CD4-positive, alpha-beta T cell treated with Interleukin-21 for 1 hour (primary cell): Measurements from ENCODE around the gene PITRM1.
A peak's percentile ranks its signal among the peaks of the same experiment; 100 is the strongest.

Experiments
- DNase-seq: peaks from one replicate; pipeline ENCODE4 v3.0.0-alpha.2; 2020

The PITRM1 gene

DNA sequence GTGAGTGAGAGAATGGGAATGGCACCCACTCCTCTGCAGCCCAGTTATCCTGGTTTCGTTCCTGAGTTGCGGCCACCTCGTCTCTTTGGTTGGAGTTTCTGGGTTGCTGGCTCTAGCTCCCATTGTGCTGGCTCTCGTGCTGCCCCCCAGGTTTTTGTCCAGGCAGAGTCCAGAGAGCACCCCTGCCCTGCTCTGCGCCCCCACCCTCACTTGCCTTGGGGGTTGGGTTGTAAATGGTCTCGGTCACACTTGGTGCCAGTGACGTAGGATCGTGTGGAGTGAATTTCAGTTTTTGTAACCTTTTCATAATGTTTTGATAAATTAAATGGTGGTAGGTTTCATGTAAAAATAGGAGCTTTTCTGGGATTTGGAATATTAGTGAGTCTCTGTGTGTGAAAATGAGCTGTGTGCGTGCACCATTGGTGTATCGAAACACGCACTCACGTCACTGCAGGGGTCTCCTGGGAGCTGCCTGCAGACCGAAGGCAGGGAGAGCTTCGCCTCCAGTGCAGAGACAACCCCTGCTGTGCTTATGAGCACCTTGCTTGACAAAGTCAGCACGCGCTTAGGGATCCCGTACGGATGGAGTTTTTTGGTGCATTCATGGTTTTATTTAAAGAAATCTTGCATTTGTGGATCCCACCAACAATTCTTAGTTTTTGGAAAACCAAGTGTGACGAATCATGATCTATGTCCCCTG is 72.3 kb downstream of the PITRM1 start:
- DNase-seq, result no peak

DNA sequence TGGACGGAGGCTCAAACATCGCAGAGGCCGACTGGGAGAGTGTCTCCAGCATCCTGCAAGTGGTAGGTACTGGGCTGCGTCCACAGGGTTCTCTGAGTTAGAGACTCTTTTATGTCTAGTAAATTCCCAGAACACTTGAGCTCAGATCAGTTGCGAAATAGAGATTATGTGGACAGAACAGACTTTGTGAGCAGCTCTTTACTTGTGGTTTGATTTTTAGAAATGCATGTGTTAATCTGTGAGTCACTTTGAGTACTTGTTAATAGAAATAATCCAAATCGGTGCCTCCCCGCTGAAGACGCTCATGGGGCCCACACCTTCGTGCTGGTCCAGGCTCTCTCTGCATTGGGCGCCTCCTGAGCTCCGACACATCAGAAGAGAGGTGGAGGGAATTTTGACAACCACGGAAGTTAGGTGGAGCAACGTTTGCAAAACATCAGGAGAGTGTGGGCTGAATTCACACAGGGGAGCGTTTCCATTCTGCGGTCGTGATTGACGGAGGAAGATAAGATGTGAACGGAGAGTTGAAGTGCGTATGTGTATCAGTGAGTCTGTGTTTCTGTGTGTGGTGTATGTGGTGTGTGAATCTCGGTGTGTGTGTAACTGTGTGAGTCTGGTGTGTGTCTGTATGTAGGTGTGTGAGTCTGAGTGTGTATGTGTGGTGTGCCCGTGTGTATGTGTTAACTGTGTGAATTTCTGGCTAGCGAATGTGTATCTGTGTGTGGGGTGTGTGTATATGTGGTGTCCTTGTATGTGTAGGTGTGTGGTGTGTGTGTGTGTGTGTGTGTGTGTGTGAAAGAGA is 73.1 kb downstream of the PITRM1 start:
- DNase-seq, result no peak

DNA sequence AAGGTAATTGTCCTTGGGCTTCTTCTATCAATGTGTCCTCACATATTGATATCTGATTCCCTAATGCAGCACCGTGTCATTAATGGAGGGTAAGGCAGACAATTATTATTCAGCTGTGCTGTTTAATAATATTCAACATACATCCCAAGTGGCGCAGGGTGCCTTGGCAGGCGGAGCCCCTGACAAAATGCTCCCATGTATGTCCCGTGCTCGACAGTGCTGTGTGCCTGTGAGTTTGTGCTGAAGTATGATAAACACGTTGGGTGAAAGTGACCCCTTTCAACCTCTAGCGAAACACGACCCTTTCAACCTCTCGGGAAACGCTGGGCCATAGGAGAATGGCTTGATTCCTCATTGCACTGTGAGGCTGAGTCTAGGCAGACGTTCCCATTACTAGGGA is 73.9 kb downstream of the PITRM1 start:
- DNase-seq, result no peak

GRCh38 chr10:3097160-3097559 is 75.4 kb downstream of the PITRM1 start:
- DNase-seq, result no peak

DNA sequence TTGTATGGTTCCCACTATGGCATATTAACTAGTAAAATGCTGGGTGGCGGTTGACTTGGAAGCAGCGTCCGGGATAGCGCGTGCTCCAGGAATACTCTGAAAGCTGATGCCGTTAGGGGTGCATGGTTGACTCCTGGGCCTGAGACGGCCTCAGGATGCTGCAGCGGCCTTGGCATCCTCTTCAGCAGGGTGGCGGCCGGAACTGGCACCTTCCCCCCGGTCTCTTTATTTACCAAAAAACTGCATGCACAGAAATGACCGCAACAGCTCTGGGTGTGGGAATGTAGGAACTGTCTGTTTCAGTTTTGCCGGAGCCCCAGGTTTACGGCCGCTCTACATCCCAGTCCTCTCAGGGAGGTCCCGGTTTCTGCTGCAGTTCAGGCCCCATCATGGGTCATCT is 76.4 kb downstream of the PITRM1 start:
- DNase-seq, result no peak

- DNase-seq, result peak; percentile 44
Measured at GRCh38 chr10:3095373-3096139, 77.0 kb downstream of the PITRM1 start.

DNA sequence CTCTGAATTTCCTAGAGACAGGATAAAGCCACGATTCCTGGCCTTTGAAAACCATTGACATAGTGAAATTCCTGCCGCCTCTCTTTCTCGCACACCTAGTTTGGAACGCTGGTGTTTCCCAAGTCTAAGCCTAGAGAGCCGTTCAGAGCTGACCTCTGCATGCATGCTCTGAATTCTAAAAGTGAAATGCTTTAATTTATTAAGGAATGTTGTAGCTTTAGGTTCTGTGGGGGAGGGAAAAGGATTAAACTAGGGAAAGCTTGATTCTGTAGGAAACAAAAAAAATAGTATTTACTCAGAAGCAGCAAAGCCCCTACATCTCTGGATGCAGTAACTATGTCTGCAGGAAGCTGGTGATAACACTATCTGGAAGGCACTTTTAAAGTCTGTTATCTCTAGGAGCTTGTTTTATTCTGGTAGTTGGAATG is 78.0 kb downstream of the PITRM1 start:
- DNase-seq, result no peak

DNA sequence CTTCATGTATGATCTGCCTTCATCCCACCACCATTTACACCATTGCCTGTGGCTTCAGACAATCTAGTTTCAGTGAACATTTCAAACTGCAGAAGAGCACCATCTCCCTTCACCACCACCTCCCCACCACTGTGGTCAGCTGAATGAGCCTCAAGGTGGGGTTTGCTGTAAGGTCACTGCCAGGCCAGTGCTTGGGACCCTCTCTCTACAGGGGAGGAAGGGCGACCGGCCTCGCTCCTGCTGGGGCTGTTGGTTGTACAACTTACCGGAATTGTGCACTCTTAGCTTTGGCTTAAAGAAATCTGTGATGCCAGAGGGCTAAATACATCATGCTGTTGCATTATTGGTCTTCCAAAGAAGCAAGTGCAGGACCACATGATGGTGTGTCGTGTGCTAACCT is 78.6 kb downstream of the PITRM1 start:
- DNase-seq, result no peak

DNA sequence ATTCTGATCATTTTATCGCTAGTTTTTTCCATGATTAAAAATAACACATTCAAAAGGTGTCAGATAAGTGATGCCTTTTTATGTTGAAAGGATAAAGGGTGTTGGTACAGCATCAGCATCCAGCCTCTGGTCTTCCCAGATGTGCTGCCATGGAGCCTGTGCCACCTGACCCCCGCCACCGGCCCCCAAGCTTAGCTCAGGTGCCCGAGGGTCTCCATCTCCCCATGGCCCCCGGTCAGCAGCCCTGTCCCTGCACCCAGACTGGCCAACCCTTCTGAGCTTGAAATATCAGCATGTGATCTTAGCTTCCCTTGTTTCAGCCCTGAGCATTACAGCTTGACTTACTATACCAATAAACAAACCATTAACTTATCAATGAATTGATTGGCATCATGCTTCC is 80.7 kb downstream of the PITRM1 start:
- no peak for DNase-seq

DNA sequence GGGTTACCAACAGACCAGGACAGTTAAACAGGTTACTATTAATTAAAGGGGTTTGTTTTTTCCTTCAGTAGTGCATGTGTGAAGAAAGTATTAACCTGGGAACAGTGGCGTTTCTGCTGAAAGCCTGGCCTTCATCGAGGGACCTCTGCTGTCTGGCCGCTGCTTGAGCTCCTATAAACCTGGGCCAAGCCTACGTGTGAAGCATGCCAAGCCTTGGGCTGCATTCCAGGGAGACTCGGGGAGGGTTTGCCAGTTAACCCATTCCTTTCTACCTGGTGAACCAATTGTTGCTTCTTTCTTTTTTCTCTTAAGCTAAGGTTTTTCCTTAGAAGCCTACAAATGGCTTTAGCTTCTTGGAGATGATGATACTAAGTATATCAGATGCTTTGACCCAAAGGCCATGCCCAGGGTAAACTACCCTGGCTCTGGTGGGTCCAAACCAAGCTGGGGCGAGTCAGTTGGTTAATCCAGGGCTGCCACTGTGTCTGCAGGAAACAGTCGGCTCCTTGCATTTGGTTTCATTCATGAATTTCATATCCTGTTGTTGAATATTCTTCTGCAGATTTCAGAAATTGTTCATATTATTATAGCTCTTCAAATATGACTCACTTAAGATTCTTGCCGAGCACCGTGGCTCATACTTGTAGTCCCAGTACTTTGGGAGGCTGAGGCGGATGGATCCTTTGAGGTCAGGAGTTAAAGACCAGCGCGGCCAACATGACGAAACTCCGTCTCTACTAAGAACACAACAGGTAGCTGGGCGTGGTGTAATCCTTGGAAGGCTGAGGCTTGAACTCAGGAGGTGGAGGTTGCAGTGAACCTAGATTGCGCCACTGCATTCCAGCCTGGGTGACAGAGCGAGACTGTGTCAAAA is 81.4 kb downstream of the PITRM1 start:
- DNase-seq, result no peak

GRCh38 chr10:3090388-3090787 is 82.2 kb downstream of the PITRM1 start:
- no peak for DNase-seq
